ENCODE results near the gene SVIL.

GRCh38 chr10:29469481-29470354 is 165.1 kb downstream of the SVIL start:
- no peak for TF ChIP-seq CTCF (IDR thresholded peaks at IDR 0.05; ENCODE audit: low read length)
- no peak for TF ChIP-seq EZH2 (IDR thresholded peaks at IDR 0.05; ENCODE audit: borderline replicate concordance, low read length)

Measured in OCI-LY1 (cell line).